GM23338 (cell line): ENCODE measurements around the gene MPP3. TPM values are rescaled to one million over a fixed set of nuclear protein-coding genes. Genes with fewer than 3 reads are reported as not detected.
"Not testable (repeated sequence)": the region's sequence is repeated elsewhere in the genome, so short reads cannot be mapped to it uniquely, and the experiment has no call there.

Source experiments
- ATAC-seq: fragments of 200-7000 bp; cut with Tn5 transposase; 3 replicates; pipeline ENCODE4 v1.9.1; 2020
- DNase-seq: peaks from one replicate; pipeline ENCODE4 v3.0.0-alpha.2; 2015; ENCODE audit warnings: low spot score
- H2AFZ ChIP-seq: fragments of 200-600 bp; sonication (generic); 2 replicates; pipeline ENCODE4 v1.8.0; 2016; ENCODE audit warnings: antibody characterized with exemption, mild to moderate bottlenecking, moderate library complexity
- H3F3A ChIP-seq: fragments of 200-600 bp; sonication (generic); replicated peaks from 2 replicates; pipeline ENCODE4 v1.8.0; 2017; ENCODE audit warnings: antibody characterized with exemption, mixed run types, low read depth
- H3K27ac ChIP-seq: fragments of 200-600 bp; sonication (generic); 2 replicates; pipeline ENCODE4 v1.6.1; 2016; ENCODE audit warnings: low read depth
- H3K27me3 ChIP-seq: fragments of 200-600 bp; sonication (generic); 2 replicates; pipeline ENCODE4 v1.8.0; 2016; ENCODE audit warnings: mild to moderate bottlenecking, mixed run types, moderate library complexity; ENCODE audit not compliant: insufficient read depth
- H3K36me3 ChIP-seq: fragments of 200-600 bp; sonication (generic); 2 replicates; pipeline ENCODE4 v1.8.0; 2016; ENCODE audit warnings: mild to moderate bottlenecking; ENCODE audit not compliant: insufficient read depth
- H3K4me1 ChIP-seq: fragments of 200-600 bp; sonication (generic); 2 replicates; pipeline ENCODE4 v1.8.0; 2016; ENCODE audit warnings: mild to moderate bottlenecking, moderate library complexity; ENCODE audit not compliant: insufficient read depth
- H3K4me2 ChIP-seq: fragments of 200-600 bp; sonication (generic); 2 replicates; pipeline ENCODE4 v1.7.1; 2017; ENCODE audit warnings: mixed run types
- H3K4me3 ChIP-seq: fragments of 200-600 bp; sonication (generic); 2 replicates; pipeline ENCODE4 v1.6.1; 2016; ENCODE audit warnings: mixed run types
- H3K79me2 ChIP-seq: fragments of 200-600 bp; sonication (generic); replicated peaks from 2 replicates; pipeline ENCODE4 v1.8.0; 2017; ENCODE audit warnings: mild to moderate bottlenecking; ENCODE audit not compliant: insufficient read depth
- H3K9me2 ChIP-seq: fragments of 200-600 bp; sonication (generic); 2 replicates; pipeline ENCODE4 v1.8.0; 2017; ENCODE audit not compliant: insufficient read depth
- H4K20me1 ChIP-seq: fragments of 200-600 bp; sonication (generic); replicated peaks from 2 replicates; pipeline ENCODE4 v1.8.0; 2017; ENCODE audit warnings: mild to moderate bottlenecking; ENCODE audit not compliant: insufficient read depth
- H3K27ac Mint-ChIP-seq: 2 replicates; pipeline ENCODE4 v1.8.0; 2020; ENCODE audit warnings: inconsistent platforms, mild to moderate bottlenecking, moderate library complexity, mixed read lengths
- H3K27me3 Mint-ChIP-seq: 3 replicates; pipeline ENCODE4 v1.8.0; 2022; ENCODE audit warnings: low read depth, mild to moderate bottlenecking, moderate library complexity, mixed read lengths, inconsistent platforms; ENCODE audit not compliant: insufficient read depth, poor library complexity
- H3K36me3 Mint-ChIP-seq: 3 replicates; pipeline ENCODE4 v1.8.0; 2021; ENCODE audit warnings: low read depth, mild to moderate bottlenecking, inconsistent platforms, moderate library complexity, mixed read lengths
- H3K4me1 Mint-ChIP-seq: 3 replicates; pipeline ENCODE4 v1.8.0; 2020; ENCODE audit warnings: mild to moderate bottlenecking, inconsistent platforms, mixed read lengths
- H3K4me3 Mint-ChIP-seq: 3 replicates; pipeline ENCODE4 v1.8.0; 2021; ENCODE audit warnings: moderate library complexity, mild to moderate bottlenecking, inconsistent platforms, mixed read lengths
- H3K9me3 Mint-ChIP-seq: 3 replicates; pipeline ENCODE4 v1.8.0; 2020; ENCODE audit warnings: moderate library complexity, mild to moderate bottlenecking, inconsistent platforms, mixed read lengths
- CREB1 ChIP-seq: fragments of 250-450 bp; sonication (Bioruptor Pico); IDR thresholded peaks from 2 replicates; pipeline ENCODE4 v1.5.0; 2020; ENCODE audit warnings: low read depth, mild to moderate bottlenecking, moderate library complexity
- EZH2 ChIP-seq: fragments of 200-600 bp; sonication (generic); IDR thresholded peaks from one replicate; pipeline ENCODE4 v1.8.0; 2017; ENCODE audit warnings: antibody characterized with exemption, mild to moderate bottlenecking, low read depth; ENCODE audit not compliant: unreplicated experiment
- EZH2phosphoT487 ChIP-seq: fragments of 200-600 bp; sonication (generic); IDR thresholded peaks from one replicate; pipeline ENCODE4 v1.8.1; 2018; ENCODE audit warnings: antibody characterized with exemption; ENCODE audit not compliant: unreplicated experiment
- NANOG ChIP-seq: IDR thresholded peaks from 2 replicates; pipeline ENCODE4 v1.6.1; 2016; ENCODE audit warnings: antibody characterized with exemption, borderline replicate concordance
- POLR2AphosphoS5 ChIP-seq: IDR thresholded peaks from 2 replicates; pipeline ENCODE4 v1.6.1; 2016; ENCODE audit warnings: antibody characterized with exemption, low read depth
- STAT1 ChIP-seq: IDR thresholded peaks from one replicate; pipeline ENCODE4 v1.6.1; 2016; ENCODE audit warnings: antibody characterized with exemption; ENCODE audit not compliant: unreplicated experiment
- polyA plus RNA-seq: library from polyadenylated mRNA; unstranded; fragments of >200 nt; fragmentation: Nextera tagmentation; extraction: Ambion mirVana; gene quantifications from 2 replicates; pipeline ENCODE4 v1.2.1, GENCODE V29; 2016
- total RNA-seq: library from RNA; depleted of rRNA; stranded (reverse); fragments of >200 nt; shearing (Covaris generic); gene quantifications from 2 replicates; pipeline ENCODE4 v1.2.3, GENCODE V29; 2014
- TF ChIP-seq, protein P1 (sequence below), 2 experiments: fragments of 200-600 bp in 1 of 2; sonication (generic) in 1 of 2; conservative IDR thresholded peaks; 2 replicates each; pipeline versions ENCODE4 v1.5.1 to v1.6.1; 2016 to 2017; ENCODE audit warnings: antibody characterized with exemption in 2 of 2, low read depth in 2 of 2, mild to moderate bottlenecking in 2 of 2, moderate library complexity in 1 of 2
- TF ChIP-seq, protein P2 (sequence below): fragments of 250-450 bp; sonication (Bioruptor Pico); IDR thresholded peaks from 2 replicates; pipeline ENCODE4 v1.5.0; 2020; ENCODE audit warnings: mild to moderate bottlenecking, moderate library complexity

Gene MPP3
- total and polyA plus RNA-seq, 2 experiments from 2014 or later, result 6.6 to 7.4 TPM

GRCh38 chr17:43869031-43869430, 36.1 kb upstream of the MPP3 start:
- H3K9me3 Mint-ChIP-seq, H2AFZ ChIP-seq, H3K27me3 Mint-ChIP-seq, H3K36me3 ChIP-seq, H3K9me2 ChIP-seq, H3K27ac ChIP-seq, H3K4me3 Mint-ChIP-seq, ATAC-seq, H3K4me3 ChIP-seq, H3K27ac Mint-ChIP-seq, H3K4me1 ChIP-seq, H3K4me1 Mint-ChIP-seq, H3K36me3 Mint-ChIP-seq, H3K4me2 ChIP-seq, DNase-seq, H4K20me1 ChIP-seq, H3K79me2 ChIP-seq, H3F3A ChIP-seq, H3K27me3 ChIP-seq: not testable (repeated sequence)

DNA sequence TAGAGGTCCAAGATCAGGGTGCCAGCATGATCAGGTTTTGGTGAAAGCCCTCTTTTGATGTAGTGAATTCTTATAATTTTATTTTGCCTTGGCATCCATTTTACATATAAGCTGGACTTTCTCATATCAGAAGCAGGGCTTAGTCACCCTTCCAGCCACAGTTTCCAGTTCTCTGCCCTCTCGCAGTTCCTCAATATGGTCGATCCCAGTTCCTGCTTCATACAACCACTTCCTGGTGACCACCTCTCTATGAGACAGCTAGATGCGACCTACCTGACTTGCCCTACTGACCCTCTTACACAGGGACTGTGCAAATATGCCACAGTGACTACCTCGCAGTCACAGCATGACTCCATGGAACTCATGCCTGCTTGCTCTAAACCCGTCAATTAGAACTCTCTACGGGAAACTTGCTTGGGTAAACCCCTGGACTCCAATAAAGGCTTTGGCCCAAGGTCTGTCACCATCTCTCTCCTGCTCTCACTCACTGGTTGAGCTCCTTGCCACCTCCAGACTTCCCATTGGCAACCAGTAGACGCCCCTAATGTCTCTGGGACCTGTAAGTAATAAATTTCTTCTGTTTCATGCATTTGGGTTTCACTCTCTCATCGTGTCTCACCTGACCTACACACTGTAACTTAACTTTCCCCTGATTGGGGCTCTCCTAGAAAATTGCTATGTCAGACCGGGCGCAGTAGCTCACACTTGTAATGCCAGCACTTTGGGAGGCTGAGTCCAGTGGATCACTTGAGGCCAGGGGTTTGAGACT, 35.5 kb upstream of the MPP3 start:
- H3K36me3 Mint-ChIP-seq, result no peaks in the 10 kb centered on the region
- no peak overlapping the region for H3K4me3 ChIP-seq

More for the DNA sequence above, 35.5 kb upstream of the MPP3 start:
- Histone ChIP-seq H4K20me1 (no peaks in the 10 kb centered on the region), H3K4me2 (no peak overlapping the region), H3K9me2 (no peaks in the 10 kb centered on the region), H3K4me1 (no peaks in the 10 kb centered on the region), H3K79me2 (no peaks in the 10 kb centered on the region), H3K27me3 (no peaks in the 10 kb centered on the region), H3K36me3 (no peaks in the 10 kb centered on the region), H3F3A (no peaks in the 10 kb centered on the region), H3K27ac (no peak overlapping the region), H2AFZ (no peak overlapping the region)
- DNase-seq (no peak), ATAC-seq (no peak)
- H3K4me1 Mint-ChIP-seq, result no peaks in the 10 kb centered on the region
- no peaks in the 10 kb centered on the region for H3K9me3 Mint-ChIP-seq
- no peaks in the 10 kb centered on the region for H3K27me3 Mint-ChIP-seq
- no peak overlapping the region for H3K4me3 Mint-ChIP-seq
- TF ChIP-seq EZH2phosphoT487, result no peak
- TF ChIP-seq STAT1, result no peak
- no peak for TF ChIP-seq CREB1 (CRISPR knock-in tag)
- no peak for TF ChIP-seq EZH2
- TF ChIP-seq, protein P1, sequence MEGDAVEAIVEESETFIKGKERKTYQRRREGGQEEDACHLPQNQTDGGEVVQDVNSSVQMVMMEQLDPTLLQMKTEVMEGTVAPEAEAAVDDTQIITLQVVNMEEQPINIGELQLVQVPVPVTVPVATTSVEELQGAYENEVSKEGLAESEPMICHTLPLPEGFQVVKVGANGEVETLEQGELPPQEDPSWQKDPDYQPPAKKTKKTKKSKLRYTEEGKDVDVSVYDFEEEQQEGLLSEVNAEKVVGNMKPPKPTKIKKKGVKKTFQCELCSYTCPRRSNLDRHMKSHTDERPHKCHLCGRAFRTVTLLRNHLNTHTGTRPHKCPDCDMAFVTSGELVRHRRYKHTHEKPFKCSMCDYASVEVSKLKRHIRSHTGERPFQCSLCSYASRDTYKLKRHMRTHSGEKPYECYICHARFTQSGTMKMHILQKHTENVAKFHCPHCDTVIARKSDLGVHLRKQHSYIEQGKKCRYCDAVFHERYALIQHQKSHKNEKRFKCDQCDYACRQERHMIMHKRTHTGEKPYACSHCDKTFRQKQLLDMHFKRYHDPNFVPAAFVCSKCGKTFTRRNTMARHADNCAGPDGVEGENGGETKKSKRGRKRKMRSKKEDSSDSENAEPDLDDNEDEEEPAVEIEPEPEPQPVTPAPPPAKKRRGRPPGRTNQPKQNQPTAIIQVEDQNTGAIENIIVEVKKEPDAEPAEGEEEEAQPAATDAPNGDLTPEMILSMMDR (conservative IDR thresholded peaks at IDR 0.05; ENCODE audit: low read depth in 2 of 2), result no peak
- TF ChIP-seq NANOG, result no peak
- TF ChIP-seq POLR2AphosphoS5, result no peak
- TF ChIP-seq, protein P2, sequence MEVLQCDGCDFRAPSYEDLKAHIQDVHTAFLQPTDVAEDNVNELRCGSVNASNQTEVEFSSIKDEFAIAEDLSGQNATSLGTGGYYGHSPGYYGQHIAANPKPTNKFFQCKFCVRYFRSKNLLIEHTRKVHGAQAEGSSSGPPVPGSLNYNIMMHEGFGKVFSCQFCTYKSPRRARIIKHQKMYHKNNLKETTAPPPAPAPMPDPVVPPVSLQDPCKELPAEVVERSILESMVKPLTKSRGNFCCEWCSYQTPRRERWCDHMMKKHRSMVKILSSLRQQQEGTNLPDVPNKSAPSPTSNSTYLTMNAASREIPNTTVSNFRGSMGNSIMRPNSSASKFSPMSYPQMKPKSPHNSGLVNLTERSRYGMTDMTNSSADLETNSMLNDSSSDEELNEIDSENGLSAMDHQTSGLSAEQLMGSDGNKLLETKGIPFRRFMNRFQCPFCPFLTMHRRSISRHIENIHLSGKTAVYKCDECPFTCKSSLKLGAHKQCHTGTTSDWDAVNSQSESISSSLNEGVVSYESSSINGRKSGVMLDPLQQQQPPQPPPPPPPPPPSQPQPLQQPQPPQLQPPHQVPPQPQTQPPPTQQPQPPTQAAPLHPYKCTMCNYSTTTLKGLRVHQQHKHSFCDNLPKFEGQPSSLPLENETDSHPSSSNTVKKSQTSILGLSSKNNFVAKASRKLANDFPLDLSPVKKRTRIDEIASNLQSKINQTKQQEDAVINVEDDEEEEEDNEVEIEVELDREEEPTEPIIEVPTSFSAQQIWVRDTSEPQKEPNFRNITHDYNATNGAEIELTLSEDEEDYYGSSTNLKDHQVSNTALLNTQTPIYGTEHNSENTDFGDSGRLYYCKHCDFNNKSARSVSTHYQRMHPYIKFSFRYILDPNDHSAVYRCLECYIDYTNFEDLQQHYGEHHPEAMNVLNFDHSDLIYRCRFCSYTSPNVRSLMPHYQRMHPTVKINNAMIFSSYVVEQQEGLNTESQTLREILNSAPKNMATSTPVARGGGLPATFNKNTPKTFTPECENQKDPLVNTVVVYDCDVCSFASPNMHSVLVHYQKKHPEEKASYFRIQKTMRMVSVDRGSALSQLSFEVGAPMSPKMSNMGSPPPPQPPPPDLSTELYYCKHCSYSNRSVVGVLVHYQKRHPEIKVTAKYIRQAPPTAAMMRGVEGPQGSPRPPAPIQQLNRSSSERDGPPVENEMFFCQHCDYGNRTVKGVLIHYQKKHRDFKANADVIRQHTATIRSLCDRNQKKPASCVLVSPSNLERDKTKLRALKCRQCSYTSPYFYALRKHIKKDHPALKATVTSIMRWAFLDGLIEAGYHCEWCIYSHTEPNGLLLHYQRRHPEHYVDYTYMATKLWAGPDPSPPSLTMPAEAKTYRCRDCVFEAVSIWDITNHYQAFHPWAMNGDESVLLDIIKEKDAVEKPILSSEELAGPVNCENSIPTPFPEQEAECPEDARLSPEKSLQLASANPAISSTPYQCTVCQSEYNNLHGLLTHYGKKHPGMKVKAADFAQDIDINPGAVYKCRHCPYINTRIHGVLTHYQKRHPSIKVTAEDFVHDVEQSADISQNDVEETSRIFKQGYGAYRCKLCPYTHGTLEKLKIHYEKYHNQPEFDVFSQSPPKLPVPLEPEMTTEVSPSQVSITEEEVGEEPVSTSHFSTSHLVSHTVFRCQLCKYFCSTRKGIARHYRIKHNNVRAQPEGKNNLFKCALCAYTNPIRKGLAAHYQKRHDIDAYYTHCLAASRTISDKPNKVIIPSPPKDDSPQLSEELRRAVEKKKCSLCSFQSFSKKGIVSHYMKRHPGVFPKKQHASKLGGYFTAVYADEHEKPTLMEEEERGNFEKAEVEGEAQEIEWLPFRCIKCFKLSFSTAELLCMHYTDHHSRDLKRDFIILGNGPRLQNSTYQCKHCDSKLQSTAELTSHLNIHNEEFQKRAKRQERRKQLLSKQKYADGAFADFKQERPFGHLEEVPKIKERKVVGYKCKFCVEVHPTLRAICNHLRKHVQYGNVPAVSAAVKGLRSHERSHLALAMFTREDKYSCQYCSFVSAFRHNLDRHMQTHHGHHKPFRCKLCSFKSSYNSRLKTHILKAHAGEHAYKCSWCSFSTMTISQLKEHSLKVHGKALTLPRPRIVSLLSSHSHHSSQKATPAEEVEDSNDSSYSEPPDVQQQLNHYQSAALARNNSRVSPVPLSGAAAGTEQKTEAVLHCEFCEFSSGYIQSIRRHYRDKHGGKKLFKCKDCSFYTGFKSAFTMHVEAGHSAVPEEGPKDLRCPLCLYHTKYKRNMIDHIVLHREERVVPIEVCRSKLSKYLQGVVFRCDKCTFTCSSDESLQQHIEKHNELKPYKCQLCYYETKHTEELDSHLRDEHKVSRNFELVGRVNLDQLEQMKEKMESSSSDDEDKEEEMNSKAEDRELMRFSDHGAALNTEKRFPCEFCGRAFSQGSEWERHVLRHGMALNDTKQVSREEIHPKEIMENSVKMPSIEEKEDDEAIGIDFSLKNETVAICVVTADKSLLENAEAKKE (CRISPR knock-in tag), result no peak
- H3K27ac Mint-ChIP-seq, result no peak overlapping the region
